Loucy (cell line): ENCODE measurements around the gene PDE8A.
A peak's percentile ranks its signal among the peaks of the same experiment; 100 is the strongest.

Source experiments
- H2AFZ ChIP-seq: fragments of 200-600 bp; sonication (generic); 2 replicates; pipeline ENCODE4 v1.6.0; 2016; ENCODE audit warnings: antibody characterized with exemption, mild to moderate bottlenecking, low read length, moderate library complexity
- H3F3A ChIP-seq: fragments of 200-600 bp; 2 replicates; pipeline ENCODE4 v1.6.0; 2016; ENCODE audit warnings: antibody characterized with exemption, low read depth, mild to moderate bottlenecking
- H3K27me3 ChIP-seq: fragments of 200-600 bp; sonication (generic); 2 replicates; pipeline ENCODE4 v1.6.1; 2014; ENCODE audit warnings: low read length, mild to moderate bottlenecking; ENCODE audit not compliant: insufficient read depth, poor library complexity, severe bottlenecking
- H3K36me3 ChIP-seq: fragments of 200-600 bp; sonication (generic); 2 replicates; pipeline ENCODE4 v1.6.1; 2016; ENCODE audit warnings: low read length; ENCODE audit not compliant: insufficient read depth
- H3K4me1 ChIP-seq: fragments of 200-600 bp; sonication (generic); 2 replicates; pipeline ENCODE4 v1.5.1; 2014; ENCODE audit warnings: low read length, mild to moderate bottlenecking; ENCODE audit not compliant: insufficient read depth, poor library complexity, severe bottlenecking
- H3K4me2 ChIP-seq: fragments of 200-600 bp; sonication (generic); 2 replicates; pipeline ENCODE4 v1.6.0; 2014; ENCODE audit warnings: antibody characterized with exemption, low read length, low read depth, mild to moderate bottlenecking; ENCODE audit not compliant: poor library complexity, severe bottlenecking
- H3K4me3 ChIP-seq: fragments of 200-600 bp; sonication (generic); 2 replicates; pipeline ENCODE4 v1.5.1; 2014; ENCODE audit warnings: low read length, mild to moderate bottlenecking, mixed read lengths; ENCODE audit not compliant: poor library complexity, severe bottlenecking
- H3K79me2 ChIP-seq: fragments of 200-600 bp; sonication (generic); 2 replicates; pipeline ENCODE4 v1.6.1; 2014; ENCODE audit warnings: low read length; ENCODE audit not compliant: insufficient read depth
- H3K9ac ChIP-seq: fragments of 200-600 bp; sonication (generic); 2 replicates; pipeline ENCODE4 v1.6.0; 2014; ENCODE audit warnings: mild to moderate bottlenecking, low read depth, low read length, moderate library complexity; ENCODE audit not compliant: poor library complexity, severe bottlenecking
- H3K9me2 ChIP-seq: fragments of 200-600 bp; sonication (generic); replicated peaks from 2 replicates; pipeline ENCODE4 v1.6.1; 2016; ENCODE audit warnings: low read depth, low read length, mixed read lengths
- H3K9me3 ChIP-seq: fragments of 200-600 bp; sonication (generic); 2 replicates; pipeline ENCODE4 v1.6.1; 2014; ENCODE audit warnings: mild to moderate bottlenecking, antibody characterized with exemption, low read length, low read depth; ENCODE audit not compliant: insufficient read depth
- H4K20me1 ChIP-seq: fragments of 200-600 bp; sonication (generic); 2 replicates; pipeline ENCODE4 v1.6.0; 2014; ENCODE audit warnings: antibody characterized with exemption, low read length, mild to moderate bottlenecking; ENCODE audit not compliant: insufficient read depth, poor library complexity, severe bottlenecking
- CTCF ChIP-seq: fragments of 200-600 bp; sonication (generic); conservative IDR thresholded peaks from 2 replicates; pipeline ENCODE4 v1.5.1; 2014; ENCODE audit warnings: mild to moderate bottlenecking, antibody characterized with exemption, low read length
- EZH2phosphoT487 ChIP-seq: fragments of 200-600 bp; IDR thresholded peaks from 2 replicates; pipeline ENCODE4 v1.6.1; 2018; ENCODE audit warnings: antibody characterized with exemption, mild to moderate bottlenecking, moderate library complexity, borderline replicate concordance

The PDE8A gene

GRCh38 chr15:85009435-85009834 lies 27.8 kb downstream of the PDE8A start:
- Histone ChIP-seq H3F3A (peaks cover 17% of the 10 kb centered on the region), H3K9me2 (no peaks in the 10 kb centered on the region), H3K4me3 (peak overlapping the region; percentile 23), H4K20me1 (no peaks in the 10 kb centered on the region), H2AFZ (no peak overlapping the region), H3K4me1 (peaks cover 36% of the 10 kb centered on the region), H3K79me2 (peaks cover 56% of the 10 kb centered on the region), H3K4me2 (peak overlapping the region; percentile 44), H3K9me3 (no peaks in the 10 kb centered on the region), H3K36me3 (0 out of 2 replicates have a peak, but pooled peaks cover 2% of the 10 kb centered on the region), H3K9ac (no peak overlapping the region), H3K27me3 (no peaks in the 10 kb centered on the region)
- TF ChIP-seq CTCF: no peak
- no peak for TF ChIP-seq EZH2phosphoT487

- Histone ChIP-seq H3K79me2 (peaks cover 57% of the 10 kb centered on the region), H3K9me3 (no peaks in the 10 kb centered on the region), H3K9me2 (no peaks in the 10 kb centered on the region)
These were observed 28.4 kb downstream of the PDE8A start for GRCh38 chr15:85010071-85010385.

DNA sequence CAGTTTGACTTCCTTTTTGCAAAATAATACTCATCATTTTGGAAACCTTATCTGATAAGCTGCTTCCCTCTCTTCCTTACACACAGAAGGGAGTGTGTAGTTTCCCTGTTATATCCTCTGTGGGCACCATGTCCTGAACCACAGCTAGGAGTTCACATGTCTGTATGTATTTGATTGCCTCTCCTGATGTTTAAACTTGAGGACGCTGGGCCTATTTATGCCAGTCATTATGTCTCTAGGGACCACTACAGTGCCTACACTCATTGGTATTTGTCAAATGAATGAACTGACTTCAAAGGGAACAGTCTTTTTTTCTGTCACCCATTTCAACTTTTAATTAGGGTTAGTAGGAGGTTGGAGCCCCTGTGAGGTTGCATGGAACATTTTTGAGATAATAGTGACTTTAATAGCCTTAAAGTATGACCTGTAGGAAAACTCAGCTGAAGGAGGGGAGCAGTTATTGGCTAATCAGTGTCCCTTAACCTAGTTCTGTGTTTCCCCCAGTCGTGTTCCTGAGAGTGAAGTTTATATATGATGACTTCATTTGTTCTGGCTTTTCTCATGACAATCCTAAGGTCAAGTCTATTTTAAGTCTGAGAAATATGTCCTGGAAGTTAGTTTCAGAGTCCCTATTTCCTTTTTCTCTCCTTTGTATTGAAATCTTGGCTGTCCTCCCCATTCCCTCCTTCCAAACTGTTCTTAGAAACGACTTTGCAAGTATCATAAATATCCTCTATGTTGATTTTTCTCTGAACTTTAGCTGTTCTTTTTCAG lies 28.9 kb downstream of the PDE8A start:
- Histone ChIP-seq H3K36me3 (0 out of 2 replicates have a peak, but pooled peaks cover 2% of the 10 kb centered on the region), H3K9me2 (no peaks in the 10 kb centered on the region), H3K4me3 (peak overlapping the region; percentile 23), H3K79me2 (peaks cover 57% of the 10 kb centered on the region), H3K27me3 (no peaks in the 10 kb centered on the region), H2AFZ (no peak overlapping the region), H3F3A (peaks cover 17% of the 10 kb centered on the region), H4K20me1 (no peaks in the 10 kb centered on the region), H3K4me1 (peaks cover 36% of the 10 kb centered on the region), H3K9me3 (no peaks in the 10 kb centered on the region), H3K4me2 (peak overlapping the region; percentile 44), H3K9ac (no peak overlapping the region)
- TF ChIP-seq CTCF (peak; percentile 55), EZH2phosphoT487 (no peak)

More at GRCh38 chr15:85010071-85010385, 28.4 kb downstream of the PDE8A start:
- Histone ChIP-seq H3K4me1 (peaks cover 36% of the 10 kb centered on the region), H3K36me3 (0 out of 2 replicates have a peak, but pooled peaks cover 2% of the 10 kb centered on the region), H2AFZ (no peak overlapping the region), H3K4me2 (peak overlapping the region; percentile 44), H3K4me3 (peak overlapping the region; percentile 23), H4K20me1 (no peaks in the 10 kb centered on the region), H3K27me3 (no peaks in the 10 kb centered on the region), H3K9ac (no peak overlapping the region), H3F3A (peaks cover 17% of the 10 kb centered on the region)
- TF ChIP-seq CTCF (no peak), EZH2phosphoT487 (no peak)
